Liver (tissue), 3 donors: ENCODE data around the gene RNH1.

Experiments
- HNF4A ChIP-seq, 2 donors: conservative IDR thresholded peaks; 2 replicates each; pipeline ENCODE4 v1.6.1; 2016; ENCODE audit warnings: antibody characterized with exemption in 2 of 2, mild to moderate bottlenecking in 2 of 2
- JUND ChIP-seq, 2 donors: IDR thresholded peaks; 2 replicates each; pipeline ENCODE4 v1.6.1; 2016; ENCODE audit warnings: antibody characterized with exemption in 2 of 2
- RXRA ChIP-seq, 2 donors: IDR thresholded peaks; 2 replicates each; pipeline ENCODE4 v1.6.1; 2017 to 2018; ENCODE audit warnings: antibody characterized with exemption in 2 of 2, mild to moderate bottlenecking in 1 of 2
- TF ChIP-seq, protein P1 (sequence below): fragments of 150-350 bp; IDR thresholded peaks from 2 replicates; pipeline ENCODE4 v1.5.1; 2017; ENCODE audit warnings: improper control_type of control experiment, low read depth, low read length; ENCODE audit not compliant: missing input control
- donor health status: healthy.
- donor health status: healthy.

DNA sequence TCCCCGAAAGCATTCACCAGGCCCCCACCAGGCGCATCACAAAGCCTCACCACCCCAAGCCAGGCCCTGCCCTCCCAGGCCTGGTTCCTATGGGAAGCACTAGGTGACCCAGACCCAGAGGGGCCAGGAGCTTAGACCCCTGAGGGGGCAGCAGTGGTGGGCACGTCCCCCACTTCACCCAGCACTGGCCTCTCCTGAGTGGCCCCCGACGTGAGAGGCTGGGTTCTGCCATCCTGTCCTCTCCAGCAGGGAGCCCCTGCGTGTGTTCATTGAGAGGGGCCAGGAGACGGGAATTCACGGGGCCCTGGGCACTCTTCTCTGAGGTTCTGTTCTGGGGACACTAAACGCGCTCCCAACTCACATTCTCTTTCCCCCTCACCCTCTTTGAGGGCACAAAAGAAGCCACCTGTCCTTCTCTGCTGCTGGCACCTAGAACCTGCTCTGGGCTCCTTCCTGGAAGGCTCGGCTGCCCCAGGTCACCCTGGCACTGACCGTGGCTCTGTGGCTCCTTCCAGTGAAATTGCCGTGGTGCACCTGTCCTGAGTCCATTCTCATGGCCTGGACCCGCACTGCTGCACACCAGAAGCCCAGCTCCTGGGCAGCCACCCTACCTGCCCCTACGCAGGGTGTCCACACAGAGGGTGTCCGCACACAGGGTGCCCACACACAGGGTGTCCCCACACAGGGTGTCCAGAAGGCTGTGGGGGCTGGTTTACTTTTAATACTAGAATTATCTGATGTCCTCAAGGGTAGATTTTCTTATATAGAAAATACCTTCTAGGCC lies 44.7 kb downstream of the RNH1 start:
- TF ChIP-seq RXRA (IDR thresholded peaks at IDR 0.05) (no peak), HNF4A (conservative IDR thresholded peaks at IDR 0.05) (no peak), JUND (IDR thresholded peaks at IDR 0.05) (no peak)
- TF ChIP-seq, protein P1, sequence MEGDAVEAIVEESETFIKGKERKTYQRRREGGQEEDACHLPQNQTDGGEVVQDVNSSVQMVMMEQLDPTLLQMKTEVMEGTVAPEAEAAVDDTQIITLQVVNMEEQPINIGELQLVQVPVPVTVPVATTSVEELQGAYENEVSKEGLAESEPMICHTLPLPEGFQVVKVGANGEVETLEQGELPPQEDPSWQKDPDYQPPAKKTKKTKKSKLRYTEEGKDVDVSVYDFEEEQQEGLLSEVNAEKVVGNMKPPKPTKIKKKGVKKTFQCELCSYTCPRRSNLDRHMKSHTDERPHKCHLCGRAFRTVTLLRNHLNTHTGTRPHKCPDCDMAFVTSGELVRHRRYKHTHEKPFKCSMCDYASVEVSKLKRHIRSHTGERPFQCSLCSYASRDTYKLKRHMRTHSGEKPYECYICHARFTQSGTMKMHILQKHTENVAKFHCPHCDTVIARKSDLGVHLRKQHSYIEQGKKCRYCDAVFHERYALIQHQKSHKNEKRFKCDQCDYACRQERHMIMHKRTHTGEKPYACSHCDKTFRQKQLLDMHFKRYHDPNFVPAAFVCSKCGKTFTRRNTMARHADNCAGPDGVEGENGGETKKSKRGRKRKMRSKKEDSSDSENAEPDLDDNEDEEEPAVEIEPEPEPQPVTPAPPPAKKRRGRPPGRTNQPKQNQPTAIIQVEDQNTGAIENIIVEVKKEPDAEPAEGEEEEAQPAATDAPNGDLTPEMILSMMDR: no peak
